ENCODE data around the gene CDK5RAP3.

- TF ChIP-seq CTCF (IDR thresholded peaks at IDR 0.05) (no peak), EP300 (IDR thresholded peaks at IDR 0.05) (no peak), POLR2A (IDR thresholded peaks at IDR 0.05) (no peak)
Observed at GRCh38 chr17:48014595-48015111, 43.7 kb downstream of the CDK5RAP3 start.

All from upper lobe of left lung (tissue), 4 donors.